Measurements from ENCODE around the gene CELA2A.

CELA2A gene

GRCh38 chr1:15435239-15436077, 21.1 kb upstream of the CELA2A start:
- DNase-seq (ENCODE audit: low read depth, low spot score): no peak
- no peak overlapping the region for H3K4me3 ChIP-seq (ENCODE audit: low read depth, low read length)
- TF ChIP-seq CTCF (IDR thresholded peaks at IDR 0.05; ENCODE audit: low read depth, low read length): no peak
- in situ Hi-C loops (cut with HindIII; ENCODE audit: low sequenced_read_pairs): loop anchor here (25.0 kb wide), 1 partner anchor 298 kb away; no protein-coding TSS in a partner anchor

DNA sequence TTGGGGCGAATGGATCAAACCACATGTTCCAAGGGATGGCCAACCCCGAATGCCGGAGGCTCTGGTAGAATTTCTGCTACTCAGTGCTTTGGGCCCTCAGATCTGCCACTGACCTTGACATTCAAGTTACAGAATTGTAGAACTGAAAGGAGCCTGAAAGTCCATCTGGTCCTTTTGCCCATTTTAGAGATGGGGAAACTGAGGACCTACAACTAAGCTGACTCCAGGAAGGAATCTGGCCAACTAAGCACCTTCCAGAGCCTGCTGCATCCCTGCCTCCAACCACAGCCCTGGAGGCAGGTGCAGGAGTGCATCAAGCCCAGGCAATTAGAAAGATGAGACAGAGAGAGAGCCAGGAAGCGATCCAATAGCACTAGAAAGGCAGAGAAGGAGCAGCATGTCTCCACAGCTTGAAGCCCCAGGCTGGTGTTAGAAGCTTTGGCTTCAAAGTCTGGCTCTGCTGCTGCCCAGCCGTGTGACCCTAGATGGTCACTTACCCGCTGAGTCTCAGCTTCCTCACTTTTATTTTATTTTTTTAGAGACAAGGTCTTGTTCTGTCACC, 19.6 kb upstream of the CELA2A start:
- H3K4me3 ChIP-seq (ENCODE audit: low read depth, low read length): no peak overlapping the region
- no peak for DNase-seq (ENCODE audit: low read depth, low spot score)
- in situ Hi-C loops (cut with HindIII; ENCODE audit: low sequenced_read_pairs): loop anchor here (25.0 kb wide), 1 partner anchor 300 kb away; no protein-coding TSS in a partner anchor
- TF ChIP-seq CTCF (IDR thresholded peaks at IDR 0.05; ENCODE audit: low read depth, low read length): no peak

DNA sequence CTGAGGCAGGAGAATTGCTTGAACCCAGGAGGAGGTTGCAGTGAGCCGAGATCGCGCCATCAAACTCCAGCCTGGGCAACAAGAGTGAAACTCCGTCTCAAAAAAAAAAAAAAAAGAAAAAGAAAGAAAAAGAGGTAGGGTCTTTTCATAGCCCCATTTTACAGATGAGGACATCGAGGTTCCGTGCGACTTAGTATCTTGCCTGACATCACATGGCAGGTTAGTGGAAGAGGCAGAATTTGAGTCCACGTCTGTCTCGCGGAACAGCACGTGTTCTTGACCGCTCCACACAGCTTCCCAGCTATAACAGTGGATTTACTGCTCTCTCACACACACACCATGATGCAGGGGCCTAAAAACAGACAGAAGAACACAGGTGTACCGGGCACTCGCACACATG, 17.2 kb upstream of the CELA2A start:
- DNase-seq (ENCODE audit: low read depth, low spot score): no peak
- no peak overlapping the region for H3K4me3 ChIP-seq (ENCODE audit: low read depth, low read length)
- no peak for TF ChIP-seq CTCF (IDR thresholded peaks at IDR 0.05; ENCODE audit: low read depth, low read length)
- in situ Hi-C loops (cut with HindIII; ENCODE audit: low sequenced_read_pairs): loop anchor here (25.0 kb wide), 1 partner anchor 302 kb away; no protein-coding TSS in a partner anchor

GRCh38 chr1:15440357-15440756, 16.2 kb upstream of the CELA2A start:
- in situ Hi-C loops (cut with HindIII; ENCODE audit: low sequenced_read_pairs): loop anchor here (25.0 kb wide), 1 partner anchor 303 kb away; no protein-coding TSS in a partner anchor
- TF ChIP-seq CTCF (IDR thresholded peaks at IDR 0.05; ENCODE audit: low read depth, low read length): no peak
- H3K4me3 ChIP-seq (ENCODE audit: low read depth, low read length): no peak overlapping the region
- no peak for DNase-seq (ENCODE audit: low read depth, low spot score)

GRCh38 chr1:15441247-15441646, 15.3 kb upstream of the CELA2A start:
- in situ Hi-C loops (cut with HindIII; ENCODE audit: low sequenced_read_pairs): loop anchor here (25.0 kb wide), 1 partner anchor 304 kb away; no protein-coding TSS in a partner anchor
- no peak for DNase-seq (ENCODE audit: low read depth, low spot score)
- H3K4me3 ChIP-seq (ENCODE audit: low read depth, low read length): no peak overlapping the region
- no peak for TF ChIP-seq CTCF (IDR thresholded peaks at IDR 0.05; ENCODE audit: low read depth, low read length)

- in situ Hi-C loops (cut with HindIII; ENCODE audit: low sequenced_read_pairs): loop anchor here (25.0 kb wide), 1 partner anchor 305 kb away; no protein-coding TSS in a partner anchor
- no peak overlapping the region for H3K4me3 ChIP-seq (ENCODE audit: low read depth, low read length)
- TF ChIP-seq CTCF (IDR thresholded peaks at IDR 0.05; ENCODE audit: low read depth, low read length): no peak
- no peak for DNase-seq (ENCODE audit: low read depth, low spot score)
Measured at GRCh38 chr1:15442119-15442518, 14.4 kb upstream of the CELA2A start.
